LNCAP (cell line): Measurements from ENCODE around the gene GNAQ.

Experiments
- CTCF ChIP-seq: fragments of 450-650 bp; IDR thresholded peaks from 2 replicates; pipeline ENCODE4 v1.5.1; 2017; ENCODE audit warnings: mild to moderate bottlenecking

The GNAQ gene

GRCh38 chr9:77891128-77891800 is 140.3 kb downstream of the GNAQ start:
- no peak for TF ChIP-seq CTCF

- TF ChIP-seq CTCF: no peak
Observed at GRCh38 chr9:77887662-77888061, 143.9 kb downstream of the GNAQ start.

GRCh38 chr9:77885104-77885672 is 146.4 kb downstream of the GNAQ start:
- no peak for TF ChIP-seq CTCF

GRCh38 chr9:77883846-77884771 is 147.5 kb downstream of the GNAQ start:
- no peak for TF ChIP-seq CTCF

GRCh38 chr9:77883133-77883532 is 148.5 kb downstream of the GNAQ start:
- TF ChIP-seq CTCF: no peak

GRCh38 chr9:77882294-77882693 is 149.3 kb downstream of the GNAQ start:
- no peak for TF ChIP-seq CTCF

GRCh38 chr9:77881111-77881510 is 150.5 kb downstream of the GNAQ start:
- no peak for TF ChIP-seq CTCF
